Jurkat, Clone E6-1 (cell line): ENCODE data around the gene MUC20.
"Not testable (repeated sequence)": the region's sequence is repeated elsewhere in the genome, so short reads cannot be mapped to it uniquely, and the experiment has no call there.

Source experiments
- DNase-seq: peaks from one replicate; pipeline ENCODE4 v3.0.0-alpha.2; 2011; ENCODE audit warnings: low read depth, low spot score
- H3K4me3 ChIP-seq: 2 replicates; pipeline ENCODE4 v1.5.1; 2011; ENCODE audit warnings: mild to moderate bottlenecking, low read length, control low read depth, moderate library complexity

Gene MUC20

DNA sequence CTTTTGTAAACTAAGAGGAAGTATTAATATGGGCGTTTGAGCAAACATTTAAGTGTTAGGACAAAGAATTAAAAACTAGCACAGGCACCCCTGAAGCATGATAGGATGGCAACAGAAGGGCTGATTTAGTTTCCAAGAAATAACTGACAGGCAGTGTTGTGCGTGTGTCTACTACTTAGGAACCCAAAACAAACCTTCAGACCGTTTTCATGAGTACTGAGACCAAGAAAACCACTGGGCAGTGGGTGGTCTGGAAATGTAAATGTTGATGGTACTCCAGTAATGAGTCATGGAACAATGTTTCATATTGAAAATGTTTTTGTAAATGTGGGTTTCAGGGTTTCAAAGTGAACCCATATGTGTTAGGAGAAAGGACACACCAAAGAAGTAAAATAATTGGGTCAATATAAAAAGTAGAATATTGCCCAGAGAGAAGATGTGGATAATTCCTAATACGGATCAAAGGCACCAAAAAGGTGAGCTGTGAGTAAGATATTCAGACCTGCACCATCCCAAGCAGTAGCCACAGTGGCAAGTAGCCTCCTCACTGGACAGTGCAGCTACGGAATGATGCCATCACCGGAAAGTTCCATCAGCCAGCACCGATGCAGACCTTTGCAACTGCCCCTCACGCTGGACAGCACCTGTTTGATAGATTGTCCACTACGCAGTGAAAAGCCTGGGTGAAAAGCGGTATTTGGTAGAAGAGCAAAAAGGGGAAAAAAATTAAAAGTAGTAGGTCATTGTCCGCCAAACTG, 29.0 kb upstream of the MUC20 start:
- H3K4me3 ChIP-seq, result not testable (repeated sequence)

GRCh38 chr3:195692354-195692685, 28.5 kb upstream of the MUC20 start:
- H3K4me3 ChIP-seq, result no peak overlapping the region
- no peak for DNase-seq

More for the DNA sequence above, 29.0 kb upstream of the MUC20 start:
- not testable (repeated sequence) for DNase-seq

DNA sequence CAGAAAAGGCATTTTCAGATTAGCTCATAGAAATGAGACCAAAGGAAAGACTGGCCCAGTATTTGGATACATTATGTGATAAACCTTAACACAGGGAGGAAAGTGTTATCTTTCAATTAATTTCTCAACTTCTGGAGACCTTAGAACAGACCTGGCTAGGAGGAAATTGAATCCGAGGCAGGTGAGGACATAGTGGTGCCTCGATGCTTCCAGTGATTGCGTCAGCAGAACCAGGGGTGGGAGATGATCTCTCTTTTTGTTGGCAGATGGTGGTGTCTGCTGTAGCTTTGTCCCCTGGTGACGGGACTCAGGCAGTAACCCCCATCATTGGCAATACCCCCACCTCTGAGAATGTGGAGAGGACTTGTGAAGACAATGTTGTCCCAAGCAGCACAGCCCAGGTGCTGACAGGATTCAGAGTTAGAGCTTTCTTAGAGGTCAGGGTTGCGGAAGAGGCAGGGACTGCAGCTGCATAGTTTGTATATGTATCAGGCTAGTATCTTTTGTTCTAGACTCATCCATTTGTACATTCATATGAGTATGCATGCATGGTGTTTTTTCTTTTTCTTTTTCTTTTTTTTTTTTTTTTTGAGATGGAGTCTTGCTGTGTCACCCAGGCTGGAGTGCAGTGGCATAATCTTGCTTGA, 27.9 kb upstream of the MUC20 start:
- no peak overlapping the region for H3K4me3 ChIP-seq
- DNase-seq, result no peak

DNA sequence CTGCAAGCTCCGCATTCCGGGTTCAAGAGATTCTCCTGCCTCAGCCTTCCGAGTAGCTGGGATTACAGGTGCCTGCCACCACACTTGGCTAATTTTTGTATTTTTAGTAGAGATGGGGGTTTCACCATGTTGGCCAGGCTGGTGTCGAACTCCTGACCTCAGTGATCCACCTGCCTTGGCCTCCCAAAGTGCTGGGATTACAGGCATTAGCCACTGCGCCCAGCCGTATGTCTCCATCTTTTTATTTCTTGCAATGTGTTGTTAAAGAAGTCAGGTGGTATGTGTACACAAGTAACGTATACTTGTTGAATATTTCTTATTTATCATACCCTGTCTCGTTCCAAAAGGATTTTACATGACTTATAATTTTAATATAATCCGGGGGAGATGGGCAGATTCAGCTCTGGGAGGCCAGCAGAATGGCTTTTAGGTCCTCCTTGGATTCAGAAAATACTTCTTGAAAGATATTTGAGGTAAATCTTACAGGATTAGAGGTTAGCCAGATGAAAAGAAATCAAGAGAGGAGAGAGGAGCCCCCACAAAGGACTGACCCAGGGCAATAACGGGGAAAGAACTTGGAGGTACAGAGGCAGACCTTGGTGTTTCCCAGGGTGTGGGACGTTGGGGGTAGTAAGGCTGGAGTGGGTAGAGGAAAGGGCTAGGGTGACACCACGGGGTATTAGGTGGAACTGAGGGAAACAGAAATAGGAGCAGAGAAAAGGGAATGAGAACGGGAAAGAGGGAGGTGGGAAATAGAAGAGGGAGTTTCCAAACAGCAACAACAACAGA, 27.2 kb upstream of the MUC20 start:
- DNase-seq, result no peak
- H3K4me3 ChIP-seq, result no peak overlapping the region

- not testable (repeated sequence) for DNase-seq, H3K4me3 ChIP-seq
Measured at GRCh38 chr3:195694217-195695076, 26.3 kb upstream of the MUC20 start.

- DNase-seq, result no peak
- H3K4me3 ChIP-seq, result no peak overlapping the region
Measured at GRCh38 chr3:195696632-195697278, 24.0 kb upstream of the MUC20 start.

- no peak overlapping the region for H3K4me3 ChIP-seq
- no peak for DNase-seq
Measured at GRCh38 chr3:195697582-195698324, 23.0 kb upstream of the MUC20 start.

DNA sequence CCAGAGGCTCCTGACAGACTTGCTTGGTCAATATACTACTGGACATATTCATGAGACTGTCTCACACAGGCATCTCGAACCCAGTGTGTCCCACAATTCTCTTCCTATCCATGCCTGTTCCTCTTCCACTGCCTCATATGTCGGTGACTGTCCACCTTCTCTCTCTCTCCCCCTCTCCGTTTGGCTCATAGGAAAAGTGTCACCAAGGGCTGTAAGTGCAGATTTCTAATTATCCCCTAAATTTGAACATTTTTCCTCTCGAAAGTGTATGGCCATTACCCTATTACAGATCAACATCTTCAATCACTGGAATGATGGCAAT, 22.5 kb upstream of the MUC20 start:
- DNase-seq, result no peak
- H3K4me3 ChIP-seq, result no peak overlapping the region

GRCh38 chr3:195698647-195699387, 22.0 kb upstream of the MUC20 start:
- no peak for DNase-seq
- no peak overlapping the region for H3K4me3 ChIP-seq

- H3K4me3 ChIP-seq, result no peak overlapping the region
- DNase-seq, result no peak
Measured at GRCh38 chr3:195699388-195699771, 21.4 kb upstream of the MUC20 start.

GRCh38 chr3:195699860-195700259, 20.9 kb upstream of the MUC20 start:
- H3K4me3 ChIP-seq, result no peak overlapping the region
- DNase-seq, result no peak

GRCh38 chr3:195700319-195700718, 20.5 kb upstream of the MUC20 start:
- no peak for DNase-seq
- H3K4me3 ChIP-seq, result no peak overlapping the region

- no peak for DNase-seq
- no peak overlapping the region for H3K4me3 ChIP-seq
Measured at GRCh38 chr3:195701042-195701915, 19.5 kb upstream of the MUC20 start.

- DNase-seq, result no peak
- H3K4me3 ChIP-seq, result no peak overlapping the region
Measured at GRCh38 chr3:195703776-195704175, 17.0 kb upstream of the MUC20 start.

GRCh38 chr3:195704433-195704999, 16.3 kb upstream of the MUC20 start:
- no peak for DNase-seq
- H3K4me3 ChIP-seq, result no peak overlapping the region
